ENCODE results near the gene ACSS2. TPM values are rescaled to one million over a fixed set of nuclear protein-coding genes. Genes with fewer than 3 reads are reported as not detected.

ACSS2 gene
- total RNA-seq, 2 donors from 2014 or later = 258 to 394 TPM

GRCh38 chr20:34945315-34946077, 69.1 kb downstream of the ACSS2 start:
- no peaks in the 10 kb centered on the region for H3K27me3 ChIP-seq
- intact Hi-C loops (cut with DNase I) = no loop called here
- peak overlapping the region; percentile 82 for H3K27ac ChIP-seq
- no peaks in the 10 kb centered on the region for H3K4me1 ChIP-seq
- H3K36me3 ChIP-seq = peaks cover 4% of the 10 kb centered on the region
- peak overlapping the region in 1 of 2 donors; percentile 71 for H3K9ac ChIP-seq (ENCODE audit: low read depth in 2 of 2, low read length in 2 of 2)
- no peak overlapping the region for H3K4me3 ChIP-seq
- peak; percentile 62 for DNase-seq
- no peak for TF ChIP-seq CTCF (IDR thresholded peaks at IDR 0.05)
- no peaks in the 10 kb centered on the region for H3K9me3 ChIP-seq

GRCh38 chr20:34946661-34947060, 70.2 kb downstream of the ACSS2 start:
- H3K4me1 ChIP-seq = no peaks in the 10 kb centered on the region
- DNase-seq = no peak
- H3K4me3 ChIP-seq = no peak overlapping the region

GRCh38 chr20:34947336-34947735, 70.9 kb downstream of the ACSS2 start:
- intact Hi-C loops (cut with DNase I) = no loop called here
- no peak for DNase-seq
- Histone ChIP-seq H3K27me3 (no peaks in the 10 kb centered on the region), H3K4me1 (no peaks in the 10 kb centered on the region), H3K9ac (ENCODE audit: low read depth in 2 of 2, low read length in 2 of 2) (no peak overlapping the region), H3K4me3 (no peak overlapping the region), H3K9me3 (no peaks in the 10 kb centered on the region), H3K36me3 (peaks cover 1% of the 10 kb centered on the region), H3K27ac (no peak overlapping the region)
- no peak for TF ChIP-seq CTCF (IDR thresholded peaks at IDR 0.05)

More at GRCh38 chr20:34946661-34947060, 70.2 kb downstream of the ACSS2 start:
- Histone ChIP-seq H3K27ac (peak overlapping the region; percentile 82), H3K9ac (ENCODE audit: low read depth in 2 of 2, low read length in 2 of 2) (peak overlapping the region in 1 of 2 donors; percentile 71), H3K9me3 (no peaks in the 10 kb centered on the region), H3K27me3 (no peaks in the 10 kb centered on the region), H3K36me3 (peaks cover 4% of the 10 kb centered on the region)
- intact Hi-C loops (cut with DNase I) = no loop called here
- TF ChIP-seq CTCF (IDR thresholded peaks at IDR 0.05) = no peak

- H3K4me1 ChIP-seq = no peaks in the 10 kb centered on the region
- no peak for TF ChIP-seq CTCF (IDR thresholded peaks at IDR 0.05)
- intact Hi-C loops (cut with DNase I) = no loop called here
- H3K36me3 ChIP-seq = no peaks in the 10 kb centered on the region
- DNase-seq = no peak
- no peak overlapping the region for H3K27ac ChIP-seq
- H3K9ac ChIP-seq (ENCODE audit: low read depth in 2 of 2, low read length in 2 of 2) = no peak overlapping the region
- no peak overlapping the region for H3K4me3 ChIP-seq
- no peaks in the 10 kb centered on the region for H3K9me3 ChIP-seq
- no peaks in the 10 kb centered on the region for H3K27me3 ChIP-seq
These were observed 71.6 kb downstream of the ACSS2 start for GRCh38 chr20:34948030-34948429.

- DNase-seq = peak; percentile 60
- no peaks in the 10 kb centered on the region for H3K36me3 ChIP-seq
- H3K4me1 ChIP-seq = no peaks in the 10 kb centered on the region
- no peaks in the 10 kb centered on the region for H3K27me3 ChIP-seq
- intact Hi-C loops (cut with DNase I) = no loop called here
- H3K4me3 ChIP-seq = no peak overlapping the region
- H3K9ac ChIP-seq (ENCODE audit: low read depth in 2 of 2, low read length in 2 of 2) = peak overlapping the region in 1 of 2 donors; percentile 44
- no peak for TF ChIP-seq CTCF (IDR thresholded peaks at IDR 0.05)
- H3K9me3 ChIP-seq = no peaks in the 10 kb centered on the region
- peak overlapping the region; percentile 27 for H3K27ac ChIP-seq
These were observed 72.7 kb downstream of the ACSS2 start for GRCh38 chr20:34949120-34949519.

All from colonic mucosa (tissue), 4 donors.